Testis (tissue), 5 donors: Measurements from ENCODE around the gene CFB. TPM values are rescaled to one million over a fixed set of nuclear protein-coding genes. Genes with fewer than 3 reads are reported as not detected.

Experiments
- DNase-seq: peaks from one replicate; pipeline ENCODE4 v3.0.0-alpha.2; 2019
- H3K27ac ChIP-seq, 2 donors: fragments of 200-600 bp; sonication (generic); one replicate each; pipeline ENCODE4 v1.5.1; 2019
- H3K27me3 ChIP-seq: fragments of 200-600 bp; sonication (generic); one replicate; pipeline ENCODE4 v1.5.1; 2019
- H3K36me3 ChIP-seq: fragments of 200-600 bp; sonication (generic); one replicate; pipeline ENCODE4 v1.5.1; 2017; ENCODE audit warnings: low read depth; ENCODE audit errors: missing control alignments
- H3K4me1 ChIP-seq: fragments of 200-600 bp; sonication (generic); one replicate; pipeline ENCODE4 v1.5.1; 2019
- H3K4me3 ChIP-seq, 2 donors: fragments of 200-600 bp; sonication (generic); one replicate each; pipeline ENCODE4 v1.5.1; 2017 to 2019
- H3K9me3 ChIP-seq: fragments of 200-600 bp; sonication (generic); one replicate; pipeline ENCODE4 v1.5.1; 2017
- POLR2A ChIP-seq: fragments of 450-650 bp; IDR thresholded peaks from one replicate; pipeline ENCODE4 v1.6.1; 2017; ENCODE audit warnings: antibody characterized with exemption, mild to moderate bottlenecking, moderate library complexity
- WGBS, 2 donors: methylation state at CpG; one replicate each; pipeline ENCODE4 v1.1.5; 2018; 5-methylcytosine and 5-hydroxymethylcytosine counted together
- intact Hi-C: fragments of 100-400 bp; cut with DNase I; formaldehyde crosslinking; loops from one replicate; pipeline ENCODE4 v1.15.1; 2023; ENCODE audit warnings: low total_unique reads
- long read RNA-seq, 2 donors: transcript quantifications; one replicate each; lab custom pipeline, GENCODE V29; 2026
- polyA plus RNA-seq: library from polyadenylated mRNA; stranded (reverse); fragments of 350-450 nt; fragmentation: Illumina TruSeq; extraction: RNeasy Lipid Tissue Mini Kit (QIAGEN cat#74804); gene quantifications from one replicate; pipeline ENCODE4 v1.2.3, GENCODE V29; 2014; ENCODE audit warnings: low read depth, low replicate concordance; ENCODE audit not compliant: insufficient read depth
- total RNA-seq, 2 donors: library from RNA; depleted of rRNA; stranded (reverse); fragments of >200 nt; gene quantifications; one replicate each; pipeline ENCODE4 v1.2.3, GENCODE V29; 2016
- TF ChIP-seq, protein P1 (sequence below), 3 experiments: fragments of 450-650 bp in 2 of 3; fragments of 200-600 bp in 1 of 3; sonication (generic) in 1 of 3; IDR thresholded peaks; one replicate each; pipeline ENCODE4 v1.5.1; 2016 to 2019; ENCODE audit warnings: antibody characterized with exemption in 3 of 3, mild to moderate bottlenecking in 2 of 3, moderate library complexity in 1 of 3

The CFB gene
- total RNA-seq: 1 to 10 TPM; 4.8 to 5.8 TPM
- polyA plus RNA-seq: 38.6 TPM
- long read RNA-seq, donor 1, partial matches to known transcripts: 0 of 1 reads
- long read RNA-seq, donor 1, other reads (novel, unspliced or antisense): 0 of 1 reads
- long read RNA-seq, donor 2: 0 reads

DNA sequence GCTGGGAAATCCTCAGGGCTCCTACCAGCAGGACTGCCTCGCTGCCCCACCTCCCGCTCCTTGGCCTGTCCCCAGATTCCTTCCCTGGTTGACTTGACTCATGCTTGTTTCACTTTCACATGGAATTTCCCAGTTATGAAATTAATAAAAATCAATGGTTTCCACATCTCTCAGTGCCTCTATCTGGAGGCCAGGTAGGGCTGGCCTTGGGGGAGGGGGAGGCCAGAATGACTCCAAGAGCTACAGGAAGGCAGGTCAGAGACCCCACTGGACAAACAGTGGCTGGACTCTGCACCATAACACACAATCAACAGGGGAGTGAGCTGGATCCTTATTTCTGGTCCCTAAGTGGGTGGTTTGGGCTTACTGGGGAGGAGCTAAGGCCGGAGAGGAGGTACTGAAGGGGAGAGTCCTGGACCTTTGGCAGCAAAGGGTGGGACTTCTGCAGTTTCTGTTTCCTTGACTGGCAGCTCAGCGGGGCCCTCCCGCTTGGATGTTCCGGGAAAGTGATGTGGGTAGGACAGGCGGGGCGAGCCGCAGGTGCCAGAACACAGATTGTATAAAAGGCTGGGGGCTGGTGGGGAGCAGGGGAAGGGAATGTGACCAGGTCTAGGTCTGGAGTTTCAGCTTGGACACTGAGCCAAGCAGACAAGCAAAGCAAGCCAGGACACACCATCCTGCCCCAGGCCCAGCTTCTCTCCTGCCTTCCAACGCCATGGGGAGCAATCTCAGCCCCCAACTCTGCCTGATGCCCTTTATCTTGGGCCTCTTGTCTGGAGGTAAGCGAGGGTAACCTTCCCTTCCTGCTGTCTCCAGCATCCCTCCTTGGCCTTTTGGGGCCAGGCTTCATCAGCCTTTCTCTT is at the start of gene CFB:
Gene CFB, plus strand, starts transcription at position 589 of the 863 bp plus-strand sequence. Its CDS starts 127 bp downstream, at position 716.
- no peak within 1 kb of the TSS for H3K4me3 ChIP-seq
- H3K36me3 ChIP-seq: no peaks in the 10 kb centered on the region
- peaks cover 15% of the 10 kb centered on the region for H3K4me1 ChIP-seq
- no peaks in the 10 kb centered on the region for H3K27me3 ChIP-seq
- no peaks in the 10 kb centered on the region for H3K9me3 ChIP-seq
- TF ChIP-seq, protein P1, sequence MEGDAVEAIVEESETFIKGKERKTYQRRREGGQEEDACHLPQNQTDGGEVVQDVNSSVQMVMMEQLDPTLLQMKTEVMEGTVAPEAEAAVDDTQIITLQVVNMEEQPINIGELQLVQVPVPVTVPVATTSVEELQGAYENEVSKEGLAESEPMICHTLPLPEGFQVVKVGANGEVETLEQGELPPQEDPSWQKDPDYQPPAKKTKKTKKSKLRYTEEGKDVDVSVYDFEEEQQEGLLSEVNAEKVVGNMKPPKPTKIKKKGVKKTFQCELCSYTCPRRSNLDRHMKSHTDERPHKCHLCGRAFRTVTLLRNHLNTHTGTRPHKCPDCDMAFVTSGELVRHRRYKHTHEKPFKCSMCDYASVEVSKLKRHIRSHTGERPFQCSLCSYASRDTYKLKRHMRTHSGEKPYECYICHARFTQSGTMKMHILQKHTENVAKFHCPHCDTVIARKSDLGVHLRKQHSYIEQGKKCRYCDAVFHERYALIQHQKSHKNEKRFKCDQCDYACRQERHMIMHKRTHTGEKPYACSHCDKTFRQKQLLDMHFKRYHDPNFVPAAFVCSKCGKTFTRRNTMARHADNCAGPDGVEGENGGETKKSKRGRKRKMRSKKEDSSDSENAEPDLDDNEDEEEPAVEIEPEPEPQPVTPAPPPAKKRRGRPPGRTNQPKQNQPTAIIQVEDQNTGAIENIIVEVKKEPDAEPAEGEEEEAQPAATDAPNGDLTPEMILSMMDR (IDR thresholded peaks at IDR 0.05): no peak
- no peak for TF ChIP-seq POLR2A
- peak; percentile 77 for DNase-seq
- intact Hi-C loops: no loop called here
- 52 to 59% methylated on average over 8 to 11 of the region's 11 CpGs for WGBS, 2 donors
- peak within 1 kb of the TSS; percentile 3 to 69 for H3K27ac ChIP-seq

- no peak for DNase-seq
- Histone ChIP-seq H3K36me3 (no peaks in the 10 kb centered on the region), H3K27me3 (no peaks in the 10 kb centered on the region), H3K4me1 (peaks cover 36% of the 10 kb centered on the region), H3K27ac (peak overlapping the region; percentile 75 to 80), H3K4me3 (peak overlapping the region in 1 of 2 donors; percentile 94), H3K9me3 (no peaks in the 10 kb centered on the region)
- TF ChIP-seq POLR2A: no peak
- TF ChIP-seq, protein P1 (IDR thresholded peaks at IDR 0.05): no peak
- intact Hi-C loops: no loop called here
- 33 to 40% methylated on average over 2 to 4 of the region's 4 CpGs for WGBS, 2 donors
Observed at GRCh38 chr6:31896493-31896855, 49.4 kb upstream of the CFB start.

- Histone ChIP-seq H3K4me1 (peaks cover 36% of the 10 kb centered on the region), H3K36me3 (no peaks in the 10 kb centered on the region), H3K27ac (peak overlapping the region; percentile 75 to 80), H3K4me3 (peak overlapping the region; percentile 72 to 94), H3K9me3 (no peaks in the 10 kb centered on the region), H3K27me3 (no peaks in the 10 kb centered on the region)
- 0% methylated on average over 4 to 33 of the region's 62 CpGs for WGBS, 2 donors
- intact Hi-C loops: no loop called here
- TF ChIP-seq POLR2A: no peak
- TF ChIP-seq, protein P1 (IDR thresholded peaks at IDR 0.05): no peak
- no peak for DNase-seq
Observed at GRCh38 chr6:31896856-31897611, 48.9 kb upstream of the CFB start.

GRCh38 chr6:31897612-31898382 is 48.1 kb upstream of the CFB start, which contains the start of gene EHMT2:
TSS of gene EHMT2 (minus strand) at chr6:31897698. CDS start at chr6:31897677, 21 bp downstream.
- peak within 1 kb of the TSS; percentile 80 to 82 for H3K27ac ChIP-seq
- peak within 1 kb of the TSS; percentile 72 to 94 for H3K4me3 ChIP-seq
- 0% methylated on average over 18 to 48 of the region's 49 CpGs for WGBS, 2 donors
- H3K36me3 ChIP-seq: no peaks in the 10 kb centered on the region
- no peaks in the 10 kb centered on the region for H3K9me3 ChIP-seq
- no peaks in the 10 kb centered on the region for H3K27me3 ChIP-seq
- intact Hi-C loops: no loop called here
- H3K4me1 ChIP-seq: peaks cover 39% of the 10 kb centered on the region
- TF ChIP-seq, protein P1 (IDR thresholded peaks at IDR 0.05): peak in 1 of 3 experiments; percentile 59
- no peak for TF ChIP-seq POLR2A
- DNase-seq: peak; percentile 89
